ENCODE results near the gene PNPLA1. TPM values are rescaled to one million over a fixed set of nuclear protein-coding genes. Genes with fewer than 3 reads are reported as not detected.

The PNPLA1 gene
- total RNA-seq, 4 donors from 2014 or later: not detected

DNA sequence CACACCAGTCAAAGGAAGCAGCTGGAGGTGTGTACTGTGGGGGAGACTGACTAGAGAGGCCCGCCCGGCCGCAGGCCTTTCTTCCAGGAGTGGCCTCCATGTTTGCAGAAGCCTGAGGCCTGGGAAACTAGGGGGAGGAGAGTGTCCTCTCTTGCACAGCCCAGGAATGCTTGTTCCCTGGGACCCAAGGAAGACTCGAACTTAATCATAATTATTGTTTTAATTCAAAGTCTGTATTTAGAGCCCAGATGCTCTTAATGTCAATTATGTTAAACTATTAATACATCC lies 43.7 kb downstream of the PNPLA1 start:
- no peak for DNase-seq
- no peaks in the 10 kb centered on the region for H3K9me3 ChIP-seq
- TF ChIP-seq, protein P1, sequence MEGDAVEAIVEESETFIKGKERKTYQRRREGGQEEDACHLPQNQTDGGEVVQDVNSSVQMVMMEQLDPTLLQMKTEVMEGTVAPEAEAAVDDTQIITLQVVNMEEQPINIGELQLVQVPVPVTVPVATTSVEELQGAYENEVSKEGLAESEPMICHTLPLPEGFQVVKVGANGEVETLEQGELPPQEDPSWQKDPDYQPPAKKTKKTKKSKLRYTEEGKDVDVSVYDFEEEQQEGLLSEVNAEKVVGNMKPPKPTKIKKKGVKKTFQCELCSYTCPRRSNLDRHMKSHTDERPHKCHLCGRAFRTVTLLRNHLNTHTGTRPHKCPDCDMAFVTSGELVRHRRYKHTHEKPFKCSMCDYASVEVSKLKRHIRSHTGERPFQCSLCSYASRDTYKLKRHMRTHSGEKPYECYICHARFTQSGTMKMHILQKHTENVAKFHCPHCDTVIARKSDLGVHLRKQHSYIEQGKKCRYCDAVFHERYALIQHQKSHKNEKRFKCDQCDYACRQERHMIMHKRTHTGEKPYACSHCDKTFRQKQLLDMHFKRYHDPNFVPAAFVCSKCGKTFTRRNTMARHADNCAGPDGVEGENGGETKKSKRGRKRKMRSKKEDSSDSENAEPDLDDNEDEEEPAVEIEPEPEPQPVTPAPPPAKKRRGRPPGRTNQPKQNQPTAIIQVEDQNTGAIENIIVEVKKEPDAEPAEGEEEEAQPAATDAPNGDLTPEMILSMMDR (IDR thresholded peaks at IDR 0.05): no peak
- TF ChIP-seq POLR2A (IDR thresholded peaks at IDR 0.05): no peak

DNA sequence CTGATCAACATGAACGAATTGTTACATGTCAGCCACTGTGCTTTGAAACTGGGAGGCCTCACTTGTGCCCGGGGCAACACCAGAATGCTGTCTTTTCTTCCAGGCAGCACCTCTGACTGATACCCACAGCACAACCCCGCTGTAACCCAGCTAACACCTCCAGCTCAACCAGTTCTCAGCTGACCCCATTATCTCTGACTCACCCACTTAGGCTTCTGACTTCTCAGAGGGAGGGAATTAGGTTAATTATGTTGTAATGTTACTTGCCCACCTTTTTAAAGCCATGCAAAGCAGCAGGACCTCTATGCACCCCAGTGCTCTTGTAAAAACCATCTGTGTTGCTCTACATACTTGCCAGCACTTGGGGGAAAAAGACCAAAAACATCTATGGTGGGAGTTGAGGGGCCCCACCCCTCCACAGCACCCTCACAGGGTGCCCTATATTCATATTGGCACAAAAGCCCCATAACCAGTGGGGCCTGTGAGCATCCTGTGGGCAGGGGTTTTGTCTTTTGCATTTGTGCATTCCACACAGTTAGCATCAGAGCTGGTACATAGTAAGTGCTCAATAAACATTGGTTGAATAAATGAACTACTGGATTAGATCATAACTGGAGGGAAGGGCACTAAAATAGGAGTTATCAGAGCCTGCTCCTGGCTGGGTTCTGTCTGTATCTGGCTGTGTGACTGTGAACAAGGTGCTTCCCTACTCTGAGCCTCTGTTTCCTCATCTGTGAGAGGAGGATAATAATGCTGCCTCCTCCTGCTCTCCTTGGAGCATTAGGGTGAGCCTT lies 44.6 kb downstream of the PNPLA1 start:
- Histone ChIP-seq H3K4me1 (no peaks in the 10 kb centered on the region), H3K4me3 (no peak overlapping the region), H3K36me3 (no peaks in the 10 kb centered on the region), H3K9me3 (no peaks in the 10 kb centered on the region), H3K27ac (no peak overlapping the region), H3K27me3 (no peaks in the 10 kb centered on the region)
- TF ChIP-seq, protein P1 (IDR thresholded peaks at IDR 0.05): no peak
- TF ChIP-seq POLR2A (IDR thresholded peaks at IDR 0.05): no peak
- DNase-seq: no peak
- intact Hi-C loops (cut with DNase I; ENCODE audit: low total_unique reads): no loop called here

More for the DNA sequence above, 43.7 kb downstream of the PNPLA1 start:
- Histone ChIP-seq H3K27me3 (no peaks in the 10 kb centered on the region), H3K4me1 (no peaks in the 10 kb centered on the region), H3K27ac (no peak overlapping the region), H3K4me3 (no peak overlapping the region), H3K36me3 (no peaks in the 10 kb centered on the region)
- intact Hi-C loops (cut with DNase I; ENCODE audit: low total_unique reads): no loop called here

DNA sequence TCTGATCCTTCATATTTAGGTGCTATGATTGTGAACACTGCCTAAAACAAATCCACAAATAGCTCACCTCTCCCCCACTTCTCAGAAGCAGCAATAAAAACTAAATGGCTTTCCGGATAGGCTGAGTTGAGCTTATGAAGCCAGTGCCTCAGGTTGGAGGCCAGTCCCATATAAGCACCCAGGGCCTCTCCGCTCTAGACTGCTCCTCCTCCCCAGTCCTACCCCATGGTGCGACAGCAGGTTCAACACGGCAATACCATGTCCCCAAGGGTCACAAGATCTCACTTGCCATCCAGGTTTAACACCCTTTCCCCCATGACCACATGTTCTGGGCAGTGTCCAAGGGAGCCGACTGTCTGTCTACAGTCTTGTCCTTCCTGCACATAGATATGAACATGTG lies 46.1 kb downstream of the PNPLA1 start:
- no peak for DNase-seq
- Histone ChIP-seq H3K4me3 (no peak overlapping the region), H3K9me3 (no peaks in the 10 kb centered on the region), H3K4me1 (no peaks in the 10 kb centered on the region), H3K27me3 (no peaks in the 10 kb centered on the region), H3K36me3 (no peaks in the 10 kb centered on the region), H3K27ac (no peak overlapping the region)
- intact Hi-C loops (cut with DNase I; ENCODE audit: low total_unique reads): no loop called here
- TF ChIP-seq POLR2A (IDR thresholded peaks at IDR 0.05): no peak
- TF ChIP-seq, protein P1 (IDR thresholded peaks at IDR 0.05): no peak

DNA sequence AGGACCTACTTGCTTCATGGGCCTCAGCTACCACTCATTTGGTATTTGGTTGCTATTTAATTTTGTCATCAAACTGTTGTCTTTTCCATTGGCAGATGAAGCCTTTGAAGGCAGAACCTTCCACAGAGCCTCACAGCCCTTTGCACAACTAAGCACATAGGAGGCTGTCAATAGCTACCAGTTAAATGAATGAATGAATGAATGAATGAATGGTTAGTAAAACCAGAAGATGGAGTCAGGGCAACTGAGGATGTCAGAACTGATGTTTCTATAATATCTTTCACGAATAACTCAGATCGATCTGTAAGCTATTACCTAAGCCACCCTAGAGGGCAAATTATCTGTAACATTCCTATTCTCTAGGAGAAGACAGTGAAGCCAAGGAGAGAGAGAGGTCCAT lies 47.8 kb downstream of the PNPLA1 start:
- Histone ChIP-seq H3K36me3 (no peaks in the 10 kb centered on the region), H3K4me3 (no peak overlapping the region), H3K27me3 (no peaks in the 10 kb centered on the region), H3K4me1 (no peaks in the 10 kb centered on the region), H3K27ac (no peak overlapping the region), H3K9me3 (no peaks in the 10 kb centered on the region)
- intact Hi-C loops (cut with DNase I; ENCODE audit: low total_unique reads): no loop called here
- TF ChIP-seq POLR2A (IDR thresholded peaks at IDR 0.05): no peak
- TF ChIP-seq, protein P1 (IDR thresholded peaks at IDR 0.05): no peak
- DNase-seq: no peak

DNA sequence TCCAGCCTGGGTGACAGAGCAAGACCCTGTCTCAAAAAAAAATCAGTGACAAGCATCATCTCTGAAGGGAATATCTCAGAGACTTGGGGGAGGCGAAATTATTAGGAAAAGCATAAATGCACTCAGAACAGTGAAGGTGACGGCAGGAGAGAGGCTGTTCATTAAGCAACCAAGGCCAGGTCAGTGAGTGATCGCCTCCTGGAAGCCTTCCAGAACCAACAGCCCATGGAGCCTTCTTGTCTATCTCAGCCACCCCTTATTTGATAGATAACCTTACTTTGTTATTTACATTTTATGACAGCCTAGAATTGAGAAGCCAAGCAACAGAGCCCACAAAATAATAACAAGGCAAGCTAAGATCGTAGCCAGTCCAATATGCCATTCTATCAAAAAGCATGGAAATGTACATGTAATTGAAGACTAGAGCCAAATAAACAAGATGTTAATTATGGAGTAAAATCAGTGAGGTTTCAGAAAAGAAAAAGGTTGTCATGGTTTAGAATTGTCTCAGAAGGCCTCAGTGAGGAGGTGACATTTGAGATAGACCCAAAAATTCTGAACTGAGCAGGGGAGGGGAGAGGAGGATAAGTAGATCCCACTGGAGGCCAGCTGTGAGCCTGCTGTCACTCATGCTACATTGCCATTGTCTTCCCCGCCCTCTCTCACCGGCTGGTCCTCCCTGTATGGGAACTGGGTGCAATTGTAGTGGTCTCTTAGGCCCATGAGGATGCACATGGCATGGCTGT lies 49.0 kb downstream of the PNPLA1 start:
- Histone ChIP-seq H3K4me3 (no peak overlapping the region), H3K27me3 (no peaks in the 10 kb centered on the region), H3K4me1 (no peaks in the 10 kb centered on the region), H3K9me3 (no peaks in the 10 kb centered on the region), H3K27ac (no peak overlapping the region), H3K36me3 (no peaks in the 10 kb centered on the region)
- DNase-seq: no peak
- TF ChIP-seq, protein P1 (IDR thresholded peaks at IDR 0.05): no peak
- TF ChIP-seq POLR2A (IDR thresholded peaks at IDR 0.05): no peak
- intact Hi-C loops (cut with DNase I; ENCODE audit: low total_unique reads): no loop called here
